HepG2 (cell line): ENCODE results near the gene CD3D. TPM values are rescaled to one million over a fixed set of nuclear protein-coding genes. Genes with fewer than 3 reads are reported as not detected.

Experiments used
- ATAC-seq: fragments of 200-7000 bp; cut with Tn5 transposase; 3 replicates; pipeline ENCODE4 v1.9.1; 2020; ENCODE audit warnings: mild to moderate bottlenecking, moderate library complexity
- BruUV-seq: library from RNA; stranded (reverse); fragments of 400-500 nt; replicated peaks from 2 replicates; lab custom pipeline; 2021; lab: Mats Ljungman, UMichigan
- CTCF ChIA-PET: fragments of 300-600 bp; formaldehyde crosslinking; extraction: SDS; loops from one replicate; lab custom pipeline; 2021; ENCODE audit warnings: low total read pairs, inconsistent platforms, low intra/inter-chr PET ratio; lab: Yijun Ruan, JAX
- POLR2A ChIA-PET: fragments of 350-600 bp; sonication (Branson Sonifier 250); formaldehyde crosslinking; loops from one replicate; lab custom pipeline; 2020; ENCODE audit warnings: antibody characterized with exemption, inconsistent platforms; lab: Yijun Ruan, JAX
- DNase-seq: peaks from one replicate; pipeline ENCODE4 v3.0.0-alpha.2; 2015; ENCODE audit warnings: low spot score
- FAIRE-seq: peaks from 3 replicates; lab custom pipeline; 2011; peaks lifted over from hg19 to GRCh38; lab: Jason Lieb, UNC
- H2AFZ ChIP-seq: one replicate; pipeline ENCODE4 v1.6.1; 2011; ENCODE audit warnings: low read length, inconsistent platforms
- H3K27ac ChIP-seq: fragments of 300-600 bp; 3 replicates; pipeline ENCODE4 v1.8.0; 2011; ENCODE audit warnings: mixed run types, mild to moderate bottlenecking, mixed read lengths, low read length, inconsistent platforms; ENCODE audit not compliant: insufficient read depth; ENCODE audit errors: extremely low read length
- H3K27me3 ChIP-seq, 2 experiments: fragments of 200-600 bp in 1 of 2; 2 replicates in 1 of 2; 3 replicates in 1 of 2; pipeline versions ENCODE4 v1.6.0 to v1.8.0; 2011; ENCODE audit warnings: low read length in 2 of 2, mild to moderate bottlenecking in 2 of 2, moderate library complexity in 2 of 2, inconsistent platforms in 1 of 2; ENCODE audit not compliant: insufficient read depth in 2 of 2, control insufficient read depth in 1 of 2
- H3K36me3 ChIP-seq, 2 experiments: fragments of 200-600 bp in 1 of 2; replicated peaks in 1 of 2; 2 replicates in 1 of 2; 3 replicates in 1 of 2; pipeline versions ENCODE4 v1.5.1 to v1.8.0; 2011; ENCODE audit warnings: low read length in 2 of 2, inconsistent platforms in 1 of 2; ENCODE audit not compliant: insufficient read depth in 2 of 2, control insufficient read depth in 1 of 2
- H3K4me1 ChIP-seq: 2 replicates; pipeline ENCODE4 v1.5.1; 2012; ENCODE audit warnings: low read length, inconsistent platforms; ENCODE audit not compliant: insufficient read depth
- H3K4me2 ChIP-seq: 2 replicates; pipeline ENCODE4 v1.6.0; 2011; ENCODE audit warnings: low read depth, low read length, inconsistent platforms
- H3K4me3 ChIP-seq, 3 experiments: fragments of 200-600 bp in 1 of 3; sonication (generic), shearing (Covaris generic) in 1 of 3; replicated peaks in 1 of 3; 2 replicates each; pipeline ENCODE4 v1.5.1; 2011 to 2016; ENCODE audit warnings: low read length in 3 of 3, inconsistent platforms in 2 of 3, low read depth in 2 of 3, mild to moderate bottlenecking in 2 of 3, control low read depth in 1 of 3, mixed read lengths in 1 of 3; ENCODE audit not compliant: insufficient read depth in 1 of 3
- H3K79me2 ChIP-seq: one replicate; pipeline ENCODE4 v1.6.1; 2011; ENCODE audit warnings: low read length, inconsistent platforms; ENCODE audit not compliant: insufficient read depth
- H3K9ac ChIP-seq: 2 replicates; pipeline ENCODE4 v1.6.0; 2011; ENCODE audit warnings: mild to moderate bottlenecking, low read depth, low read length, inconsistent platforms; ENCODE audit not compliant: insufficient read depth
- H3K9me3 ChIP-seq: 2 replicates; pipeline ENCODE4 v1.5.1; 2012; ENCODE audit warnings: mild to moderate bottlenecking, low read length
- H4K20me1 ChIP-seq: 2 replicates; pipeline ENCODE4 v1.6.0; 2011; ENCODE audit warnings: inconsistent platforms, mild to moderate bottlenecking, low read length, moderate library complexity; ENCODE audit not compliant: insufficient read depth
- HNRNPK ChIP-seq: fragments of 200-400 bp; formaldehyde crosslinking; IDR thresholded peaks from 2 replicates; pipeline ENCODE4 v1.6.1; 2018; ENCODE audit warnings: low read length, low read depth, moderate library complexity, mild to moderate bottlenecking; ENCODE audit not compliant: poor library complexity, severe bottlenecking
- KDM6A ChIP-seq: IDR thresholded peaks from 2 replicates; pipeline ENCODE4 v1.6.1; 2016; ENCODE audit warnings: low read depth
- TBX2 ChIP-seq: sonication (generic); formaldehyde crosslinking; IDR thresholded peaks from 2 replicates; pipeline ENCODE4 v1.5.0; 2020; ENCODE audit warnings: missing genetic modification reagents, mild to moderate bottlenecking, borderline replicate concordance
- ZNF234 ChIP-seq: sonication (generic); formaldehyde crosslinking; conservative IDR thresholded peaks from 2 replicates; pipeline ENCODE4 v1.5.1; 2020; ENCODE audit warnings: mild to moderate bottlenecking, missing genetic modification reagents
- in situ Hi-C: cut with HindIII; loops from 2 replicates; pipeline ENCODE4 v1.10.0; 2017; ENCODE audit warnings: low pct_unique_long_range_greater_than_20kb; ENCODE audit not compliant: extremely low pct_ligation_motif_present
- intact Hi-C: fragments of 100-400 bp; cut with micrococcal nuclease; formaldehyde crosslinking; loops from one replicate; pipeline ENCODE4 v1.10.0; 2022; ENCODE audit not compliant: unreplicated experiment
- polyA plus RNA-seq, 8 experiments: library from polyadenylated mRNA; depleted of rRNA in 3 of 8; stranded (reverse) in 7 of 8; unstranded in 1 of 8; fragments of >200 nt; fragmentation: Illumina TruSeq in 4 of 8; extraction: Trizol in 4 of 8; gene quantifications; 2 replicates each; pipeline versions ENCODE4 v1.2.1 to v1.2.3, GENCODE V29; 2011 to 2016; ENCODE audit warnings: low read depth in 4 of 8, missing spikeins in 1 of 8, mixed read lengths in 1 of 8; ENCODE audit not compliant: insufficient read depth in 1 of 8
- total RNA-seq, 5 experiments: library from RNA; depleted of rRNA; stranded (reverse); fragments of >200 nt; fragmentation: Illumina TruSeq; extraction: Trizol; gene quantifications; 2 replicates each; pipeline ENCODE4 v1.2.3, GENCODE V29; 2016; ENCODE audit warnings: low read depth in 1 of 5
- TF ChIP-seq, protein P1 (sequence below): sonication (generic); formaldehyde crosslinking; IDR thresholded peaks from 2 replicates; pipeline ENCODE4 v1.8.0; 2022; ENCODE audit warnings: mild to moderate bottlenecking, missing genetic modification reagents, borderline replicate concordance
- TF ChIP-seq, protein P2 (sequence below): sonication (generic); formaldehyde crosslinking; IDR thresholded peaks from 2 replicates; pipeline ENCODE4 v1.8.0; 2022; ENCODE audit warnings: low read depth, missing genetic modification reagents

Gene CD3D
- total and polyA plus RNA-seq, 2 of the 13 experiments (the other 11 are each of a cell fraction or from before 2014, with no cell fraction given) = 0.66 to 6.6 TPM

DNA sequence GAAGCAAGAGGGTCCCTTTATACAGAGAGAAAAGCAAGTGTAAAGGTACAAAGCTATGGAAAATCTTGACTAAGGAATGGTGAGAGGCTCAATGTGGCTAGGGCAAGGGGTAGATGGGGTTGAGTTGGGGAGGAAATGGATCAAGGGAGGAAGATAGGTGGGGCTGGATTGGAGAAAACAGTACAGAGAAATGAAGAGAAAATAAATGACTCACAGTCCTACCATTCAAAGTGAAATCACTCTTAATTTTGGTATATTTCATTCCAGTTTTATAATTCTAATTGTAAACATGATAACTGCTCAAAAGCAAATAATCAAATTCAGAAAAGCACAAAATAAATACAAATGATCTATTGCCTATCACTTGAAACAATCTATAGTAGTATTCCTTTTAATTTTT is 33.5 kb upstream of the CD3D start:
- intact Hi-C loops = no loop called here

More for the DNA sequence above, 33.5 kb upstream of the CD3D start:
- TF ChIP-seq, protein P1, sequence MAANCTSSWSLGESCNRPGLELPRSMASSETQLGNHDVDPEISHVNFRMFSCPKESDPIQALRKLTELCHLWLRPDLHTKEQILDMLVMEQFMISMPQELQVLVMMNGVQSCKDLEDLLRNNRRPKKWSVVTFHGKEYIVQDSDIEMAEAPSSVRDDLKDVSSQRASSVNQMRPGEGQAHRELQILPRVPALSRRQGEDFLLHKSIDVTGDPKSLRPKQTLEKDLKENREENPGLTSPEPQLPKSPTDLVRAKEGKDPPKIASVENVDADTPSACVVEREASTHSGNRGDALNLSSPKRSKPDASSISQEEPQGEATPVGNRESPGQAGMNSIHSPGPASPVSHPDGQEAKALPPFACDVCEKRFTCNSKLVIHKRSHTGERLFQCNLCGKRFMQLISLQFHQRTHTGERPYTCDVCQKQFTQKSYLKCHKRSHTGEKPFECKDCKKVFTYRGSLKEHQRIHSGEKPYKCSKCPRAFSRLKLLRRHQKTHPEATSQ = no peak
- TF ChIP-seq KDM6A (CRISPR knock-in tag) (no peak), HNRNPK (peak; percentile 83), ZNF234 (CRISPR knock-in tag) (no peak), TBX2 (CRISPR knock-in tag) (no peak)
- TF ChIP-seq, protein P2, sequence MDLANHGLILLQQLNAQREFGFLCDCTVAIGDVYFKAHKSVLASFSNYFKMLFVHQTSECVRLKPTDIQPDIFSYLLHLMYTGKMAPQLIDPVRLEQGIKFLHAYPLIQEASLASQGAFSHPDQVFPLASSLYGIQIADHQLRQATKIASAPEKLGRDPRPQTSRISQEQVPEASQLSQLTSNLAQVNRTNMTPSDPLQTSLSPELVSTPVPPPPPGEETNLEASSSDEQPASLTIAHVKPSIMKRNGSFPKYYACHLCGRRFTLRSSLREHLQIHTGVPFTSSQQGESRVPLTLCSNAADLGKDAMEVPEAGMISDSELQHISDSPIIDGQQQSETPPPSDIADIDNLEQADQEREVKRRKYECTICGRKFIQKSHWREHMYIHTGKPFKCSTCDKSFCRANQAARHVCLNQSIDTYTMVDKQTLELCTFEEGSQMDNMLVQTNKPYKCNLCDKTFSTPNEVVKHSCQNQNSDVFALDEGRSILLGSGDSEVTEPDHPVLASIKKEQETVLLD (CRISPR knock-in tag) = no peak
- no peaks in the 10 kb centered on the region for H3K79me2 ChIP-seq
- no peaks in the 10 kb centered on the region for H3K9me3 ChIP-seq
- CTCF ChIA-PET = no interaction called here
- no peak overlapping the region for H2AFZ ChIP-seq
- no peak overlapping the region for H3K4me2 ChIP-seq
- ATAC-seq = no peak
- POLR2A ChIA-PET = interaction anchor here (1.1 kb wide), 1 partner anchor 12 kb away, joined by 3 read pairs; no protein-coding TSS in a partner anchor
- no peaks in the 10 kb centered on the region for H4K20me1 ChIP-seq
- in situ Hi-C loops = no loop called here
- H3K27me3 ChIP-seq = no peaks in the 10 kb centered on the region
- BruUV-seq = no TSS peak
- no peaks in the 10 kb centered on the region for H3K4me1 ChIP-seq
- FAIRE-seq = no peak
- no peak overlapping the region for H3K27ac ChIP-seq
- no peak overlapping the region for H3K9ac ChIP-seq
- H3K4me3 ChIP-seq = no peak overlapping the region
- peaks cover 23 to 71% of the 10 kb centered on the region in 2 experiments for H3K36me3 ChIP-seq
- no peak for DNase-seq
